GM12878 (cell line): Measurements from ENCODE around the gene ARPC1B. TPM values are rescaled to one million over a fixed set of nuclear protein-coding genes. Genes with fewer than 3 reads are reported as not detected.
A peak's percentile ranks its signal among the peaks of the same experiment; 100 is the strongest.

Source experiments
- ATAC-seq: fragments of 200-7000 bp; cut with Tn5 transposase; 3 replicates; pipeline ENCODE4 v1.9.1; 2020; ENCODE audit warnings: mild to moderate bottlenecking, moderate library complexity
- BruUV-seq: library from RNA; stranded (reverse); fragments of 400-500 nt; replicated peaks from 2 replicates; lab custom pipeline; 2021; lab: Mats Ljungman, UMichigan
- CTCF ChIA-PET: fragments of 300-600 bp; sonication (Branson Sonifier 250); formaldehyde crosslinking; extraction: SDS; loops from one replicate; lab custom pipeline; 2021; ENCODE audit warnings: inconsistent platforms; lab: Yijun Ruan, JAX
- POLR2A ChIA-PET: fragments of 350-600 bp; formaldehyde crosslinking; extraction: SDS; loops from one replicate; lab custom pipeline; 2021; ENCODE audit warnings: inconsistent platforms; lab: Charles Lee
- RAD21 ChIA-PET: fragments of 300-600 bp; sonication (Branson Sonifier 250); formaldehyde crosslinking; loops from one replicate; lab custom pipeline; 2023; ENCODE audit warnings: antibody characterized with exemption; ENCODE audit not compliant: unreplicated experiment; lab: Charles Lee
- SMC1A ChIA-PET: fragments of 300-600 bp; sonication (Branson Sonifier 250); formaldehyde crosslinking; loops from one replicate; lab custom pipeline; 2023; ENCODE audit not compliant: unreplicated experiment, uncharacterized antibody; lab: Charles Lee
- DNase-seq: peaks from one replicate; pipeline ENCODE4 v3.0.0-alpha.2; 2011; ENCODE audit warnings: low read depth, low spot score
- FAIRE-seq: peaks from 3 replicates; lab custom pipeline; 2011; peaks lifted over from hg19 to GRCh38; lab: Jason Lieb, UNC
- H2AFZ ChIP-seq: 2 replicates; pipeline ENCODE4 v1.6.0; 2011; ENCODE audit warnings: low read depth, low read length, control low read depth; ENCODE audit not compliant: control insufficient read depth
- H3K27ac ChIP-seq: 2 replicates; pipeline ENCODE4 v1.5.1; 2011; ENCODE audit warnings: control low read depth; ENCODE audit not compliant: control insufficient read depth, insufficient read depth
- H3K27me3 ChIP-seq, 2 experiments: replicated peaks in 1 of 2; 2 replicates each; pipeline versions ENCODE4 v1.6.0 to v1.6.1; 2011; ENCODE audit warnings: low read length in 1 of 2; ENCODE audit not compliant: control insufficient read depth in 2 of 2, insufficient read depth in 2 of 2
- H3K36me3 ChIP-seq, 2 experiments: 2 replicates each; pipeline ENCODE4 v1.5.1; 2011; ENCODE audit warnings: low read length in 1 of 2; ENCODE audit not compliant: control insufficient read depth in 2 of 2, insufficient read depth in 2 of 2
- H3K4me1 ChIP-seq: 2 replicates; pipeline ENCODE4 v1.6.1; 2011; ENCODE audit warnings: mild to moderate bottlenecking, low read length, moderate library complexity, mixed read lengths; ENCODE audit not compliant: control insufficient read depth, insufficient read depth
- H3K4me2 ChIP-seq: 2 replicates; pipeline ENCODE4 v1.6.0; 2011; ENCODE audit warnings: control low read depth; ENCODE audit not compliant: control insufficient read depth, insufficient read depth
- H3K4me3 ChIP-seq: fragments of 200-600 bp; sonication (generic); 2 replicates; pipeline ENCODE4 v1.5.1; 2016
- H3K79me2 ChIP-seq: 2 replicates; pipeline ENCODE4 v1.6.0; 2011; ENCODE audit warnings: low read length; ENCODE audit not compliant: control insufficient read depth, insufficient read depth
- H3K9ac ChIP-seq: 2 replicates; pipeline ENCODE4 v1.8.0; 2011; ENCODE audit warnings: low read length, control low read depth, mixed read lengths; ENCODE audit not compliant: control insufficient read depth, insufficient read depth
- H3K9me3 ChIP-seq: replicated peaks from 3 replicates; pipeline ENCODE4 v1.5.1; 2011; ENCODE audit warnings: mild to moderate bottlenecking, low read length; ENCODE audit not compliant: control insufficient read depth, insufficient read depth
- H4K20me1 ChIP-seq: 2 replicates; pipeline ENCODE4 v1.6.0; 2011; ENCODE audit not compliant: control insufficient read depth, insufficient read depth
- ASH2L ChIP-seq: fragments of 300-600, 200-600 bp; sonication (generic); IDR thresholded peaks from 2 replicates; pipeline ENCODE4 v1.6.1; 2017; ENCODE audit warnings: low read depth, mild to moderate bottlenecking, borderline replicate concordance
- BCL11A ChIP-seq: IDR thresholded peaks from 2 replicates; pipeline ENCODE4 v1.6.1; 2011; ENCODE audit warnings: low read depth, low read length
- ETV6 ChIP-seq, 2 experiments: fragments of 450-650 bp in 1 of 2; IDR thresholded peaks in 1 of 2; conservative IDR thresholded peaks in 1 of 2; 2 replicates each; pipeline ENCODE4 v1.6.1; 2014; ENCODE audit warnings: antibody characterized with exemption in 1 of 2, borderline replicate concordance in 1 of 2, low read depth in 1 of 2, mild to moderate bottlenecking in 1 of 2, moderate library complexity in 1 of 2
- HDAC6 ChIP-seq: fragments of 200-600 bp; sonication (generic); IDR thresholded peaks from one replicate; pipeline ENCODE4 v1.8.0; 2017; ENCODE audit warnings: antibody characterized with exemption; ENCODE audit not compliant: unreplicated experiment
- IKZF2 ChIP-seq, 2 experiments: fragments of 450-650 bp; IDR thresholded peaks; 2 replicates each; pipeline ENCODE4 v1.6.1; 2017; ENCODE audit warnings: mild to moderate bottlenecking in 2 of 2, moderate library complexity in 2 of 2
- KAT2A ChIP-seq: conservative IDR thresholded peaks from 2 replicates; pipeline ENCODE4 v1.6.1; 2011; ENCODE audit warnings: low read depth, low read length; ENCODE audit not compliant: control insufficient read depth
- NR2C1 ChIP-seq: fragments of 450-650 bp; IDR thresholded peaks from 2 replicates; pipeline ENCODE4 v1.6.1; 2017; ENCODE audit warnings: antibody characterized with exemption, mild to moderate bottlenecking, moderate library complexity
- NR2F1 ChIP-seq: fragments of 450-650 bp; conservative IDR thresholded peaks from 2 replicates; pipeline ENCODE4 v1.6.1; 2017; ENCODE audit warnings: mild to moderate bottlenecking
- RELA ChIP-seq: fragments of 450-650 bp; IDR thresholded peaks from 2 replicates; pipeline ENCODE4 v1.8.0; 2014; ENCODE audit warnings: borderline replicate concordance; ENCODE audit not compliant: partially characterized antibody
- TARDBP ChIP-seq: IDR thresholded peaks from 2 replicates; pipeline ENCODE4 v1.6.1; 2016; ENCODE audit warnings: borderline replicate concordance
- WGBS: methylation state at CpG from one replicate; pipeline ENCODE4 v1.1.6; 2016; ENCODE audit warnings: low lambda C conversion rate; ENCODE audit not compliant: insufficient replicate concordance, insufficient coverage; ENCODE audit errors: missing lambda C conversion rate; 5-methylcytosine and 5-hydroxymethylcytosine counted together
- in situ Hi-C: fragments of 300-500 bp; cut with MboI; formaldehyde crosslinking; loops from 9 replicates; pipeline ENCODE4 v1.14.3; 2018; ENCODE audit warnings: mixed read lengths
- intact Hi-C: fragments of 100-400 bp; cut with micrococcal nuclease; formaldehyde crosslinking; loops from one replicate; pipeline ENCODE4 v1.14.2; 2022; ENCODE audit not compliant: unreplicated experiment
- polyA plus RNA-seq, 11 experiments: library from polyadenylated mRNA; depleted of rRNA in 4 of 11; unstranded in 6 of 11; stranded (reverse) in 5 of 11; fragments of >200 nt; fragmentation: Nextera tagmentation in 4 of 11; fragmentation: Illumina TruSeq in 1 of 11; extraction: Ambion mirVana in 4 of 11; extraction: Trizol in 1 of 11; gene quantifications; 1 replicate in 1 of 11; 2 replicates in 10 of 11; pipeline versions ENCODE4 v1.2.1 to v1.2.3, GENCODE V29; 2011 to 2016; ENCODE audit warnings: inconsistent platforms in 2 of 11, missing spikeins in 2 of 11, low read depth in 1 of 11
- total RNA-seq, 4 experiments: library from RNA; depleted of rRNA in 3 of 4; stranded (reverse); fragments of >200 nt in 3 of 4; fragmentation: Illumina TruSeq in 1 of 4; extraction: Trizol in 1 of 4; gene quantifications; 2 replicates each; pipeline versions ENCODE4 v1.2.1 to v1.2.3, GENCODE V29; 2013 to 2021
- TF ChIP-seq, protein P1 (sequence below): fragments of 450-650 bp; IDR thresholded peaks from 2 replicates; pipeline ENCODE4 v1.6.1; 2018; ENCODE audit warnings: borderline replicate concordance, mild to moderate bottlenecking; ENCODE audit not compliant: partially characterized antibody
- TF ChIP-seq, protein P2 (sequence below): fragments of 450-650 bp; IDR thresholded peaks from 2 replicates; pipeline ENCODE4 v1.6.1; 2014; ENCODE audit warnings: mild to moderate bottlenecking
- TF ChIP-seq, protein P3 (sequence below): fragments of 150-350 bp; IDR thresholded peaks from 2 replicates; pipeline ENCODE4 v1.6.1; 2014; ENCODE audit warnings: mild to moderate bottlenecking, low read depth, low read length
- TF ChIP-seq, protein P4 (sequence below): IDR thresholded peaks from 2 replicates; pipeline ENCODE4 v1.6.1; 2012; ENCODE audit warnings: mild to moderate bottlenecking, low read depth, low read length

The ARPC1B gene
- total and polyA plus RNA-seq, 10 of the 15 experiments (the other 5 are each of a cell fraction or from before 2014, with no cell fraction given), result 14.1 to 762 (median 387) TPM

DNA sequence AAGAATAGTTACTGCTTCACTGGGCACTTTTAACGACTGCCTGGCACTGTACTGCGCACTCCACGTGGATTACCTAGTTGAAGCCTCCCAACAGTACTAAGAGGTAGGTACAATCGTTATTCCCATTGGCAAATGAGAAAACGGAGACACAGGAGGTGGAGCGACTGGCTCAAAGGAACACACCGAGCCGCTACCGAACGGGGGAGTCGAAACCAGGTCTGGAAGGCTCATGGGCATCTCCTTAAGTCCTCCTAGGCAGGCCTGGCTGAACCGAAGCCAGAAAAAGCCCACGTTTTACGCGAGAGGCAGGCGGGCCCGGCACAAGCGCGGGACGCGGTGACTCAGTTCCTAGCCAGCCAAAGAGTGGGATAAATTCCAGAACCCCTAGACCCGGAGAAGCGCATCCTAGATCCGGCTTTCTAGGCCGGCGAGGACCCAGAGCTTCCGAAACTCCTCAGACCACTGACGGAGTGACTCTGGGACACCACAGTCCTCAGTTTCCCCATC, 33.4 kb downstream of the ARPC1B start:
- no peak for FAIRE-seq
- peaks cover 12% of the 10 kb centered on the region for H3K4me1 ChIP-seq
- H3K27me3 ChIP-seq, result no peaks in the 10 kb centered on the region
- peak overlapping the region; percentile 98 for H3K9ac ChIP-seq
- DNase-seq, result no peak
- under 1% methylated on average over 28 of the region's 28 CpGs for WGBS
- intact Hi-C loops (loop anchor here (2.0 to 5.0 kb wide), 2 partner anchors 27 to 36 kb away; partner anchors contain the start of gene ARPC1B), in situ Hi-C loops (no loop called here)
- H3K27ac ChIP-seq, result peak overlapping the region; percentile 99
- BruUV-seq, result no TSS peak
- no peaks in the 10 kb centered on the region for H3K9me3 ChIP-seq
- SMC1A ChIA-PET, result interaction anchor here (1.1 to 3.2 kb wide), 9 partner anchors 8 to 94 kb away, joined by 3 to 20 read pairs (median 4); partner anchors contain the start of gene ARPC1B
- CTCF ChIA-PET, result interaction anchor here (1.1 to 4.6 kb wide), 5 partner anchors 10 to 42 kb away, joined by 3 to 31 read pairs (median 7); no protein-coding TSS in a partner anchor
- ATAC-seq, result peak; percentile 39
- peak overlapping the region; percentile 98 for H2AFZ ChIP-seq
- RAD21 ChIA-PET, result interaction anchor here (0.5 to 2.7 kb wide), 6 partner anchors 28 to 1361 kb away, joined by 3 to 15 read pairs (median 6); partner anchors contain the start of genes CPSF4 and PTCD1
- H3K36me3 ChIP-seq, result peaks cover 5 to 17% of the 10 kb centered on the region in 2 experiments
- H3K4me2 ChIP-seq, result peak overlapping the region; percentile 83
- POLR2A ChIA-PET, result interaction anchor here (0.6 to 4.9 kb wide), 12 partner anchors 9 to 527 kb away, joined by 3 to 51 read pairs (median 6); partner anchors contain the start of genes ARPC1A, ARPC1B, ATP5MF and CPSF4
- H3K79me2 ChIP-seq, result peaks cover 62% of the 10 kb centered on the region
- H3K4me3 ChIP-seq, result peak overlapping the region; percentile 100
- no peaks in the 10 kb centered on the region for H4K20me1 ChIP-seq
- no peak for TF ChIP-seq BCL11A
- TF ChIP-seq, protein P1, sequence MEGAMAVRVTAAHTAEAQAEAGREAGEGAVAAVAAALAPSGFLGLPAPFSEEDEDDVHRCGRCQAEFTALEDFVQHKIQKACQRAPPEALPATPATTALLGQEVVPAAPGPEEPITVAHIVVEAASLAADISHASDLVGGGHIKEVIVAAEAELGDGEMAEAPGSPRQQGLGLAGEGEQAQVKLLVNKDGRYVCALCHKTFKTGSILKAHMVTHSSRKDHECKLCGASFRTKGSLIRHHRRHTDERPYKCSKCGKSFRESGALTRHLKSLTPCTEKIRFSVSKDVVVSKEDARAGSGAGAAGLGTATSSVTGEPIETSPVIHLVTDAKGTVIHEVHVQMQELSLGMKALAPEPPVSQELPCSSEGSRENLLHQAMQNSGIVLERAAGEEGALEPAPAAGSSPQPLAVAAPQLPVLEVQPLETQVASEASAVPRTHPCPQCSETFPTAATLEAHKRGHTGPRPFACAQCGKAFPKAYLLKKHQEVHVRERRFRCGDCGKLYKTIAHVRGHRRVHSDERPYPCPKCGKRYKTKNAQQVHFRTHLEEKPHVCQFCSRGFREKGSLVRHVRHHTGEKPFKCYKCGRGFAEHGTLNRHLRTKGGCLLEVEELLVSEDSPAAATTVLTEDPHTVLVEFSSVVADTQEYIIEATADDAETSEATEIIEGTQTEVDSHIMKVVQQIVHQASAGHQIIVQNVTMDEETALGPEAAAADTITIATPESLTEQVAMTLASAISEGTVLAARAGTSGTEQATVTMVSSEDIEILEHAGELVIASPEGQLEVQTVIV, result no peak
- TF ChIP-seq NR2C1, result no peak
- TF ChIP-seq TARDBP, result no peak
- no peak for TF ChIP-seq HDAC6
- TF ChIP-seq RELA, result no peak
- TF ChIP-seq ASH2L, result no peak
- TF ChIP-seq NR2F1, result no peak
- TF ChIP-seq, protein P2, sequence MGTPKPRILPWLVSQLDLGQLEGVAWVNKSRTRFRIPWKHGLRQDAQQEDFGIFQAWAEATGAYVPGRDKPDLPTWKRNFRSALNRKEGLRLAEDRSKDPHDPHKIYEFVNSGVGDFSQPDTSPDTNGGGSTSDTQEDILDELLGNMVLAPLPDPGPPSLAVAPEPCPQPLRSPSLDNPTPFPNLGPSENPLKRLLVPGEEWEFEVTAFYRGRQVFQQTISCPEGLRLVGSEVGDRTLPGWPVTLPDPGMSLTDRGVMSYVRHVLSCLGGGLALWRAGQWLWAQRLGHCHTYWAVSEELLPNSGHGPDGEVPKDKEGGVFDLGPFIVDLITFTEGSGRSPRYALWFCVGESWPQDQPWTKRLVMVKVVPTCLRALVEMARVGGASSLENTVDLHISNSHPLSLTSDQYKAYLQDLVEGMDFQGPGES, result no peak
- TF ChIP-seq, protein P3, sequence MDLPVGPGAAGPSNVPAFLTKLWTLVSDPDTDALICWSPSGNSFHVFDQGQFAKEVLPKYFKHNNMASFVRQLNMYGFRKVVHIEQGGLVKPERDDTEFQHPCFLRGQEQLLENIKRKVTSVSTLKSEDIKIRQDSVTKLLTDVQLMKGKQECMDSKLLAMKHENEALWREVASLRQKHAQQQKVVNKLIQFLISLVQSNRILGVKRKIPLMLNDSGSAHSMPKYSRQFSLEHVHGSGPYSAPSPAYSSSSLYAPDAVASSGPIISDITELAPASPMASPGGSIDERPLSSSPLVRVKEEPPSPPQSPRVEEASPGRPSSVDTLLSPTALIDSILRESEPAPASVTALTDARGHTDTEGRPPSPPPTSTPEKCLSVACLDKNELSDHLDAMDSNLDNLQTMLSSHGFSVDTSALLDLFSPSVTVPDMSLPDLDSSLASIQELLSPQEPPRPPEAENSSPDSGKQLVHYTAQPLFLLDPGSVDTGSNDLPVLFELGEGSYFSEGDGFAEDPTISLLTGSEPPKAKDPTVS, result no peak
- TF ChIP-seq ETV6 (conservative IDR thresholded peaks at IDR 0.05 in 1 of 2, IDR thresholded peaks at IDR 0.05 in 1 of 2; ENCODE audit: borderline replicate concordance in 1 of 2, low read depth in 1 of 2), result no peak
- TF ChIP-seq, protein P4, sequence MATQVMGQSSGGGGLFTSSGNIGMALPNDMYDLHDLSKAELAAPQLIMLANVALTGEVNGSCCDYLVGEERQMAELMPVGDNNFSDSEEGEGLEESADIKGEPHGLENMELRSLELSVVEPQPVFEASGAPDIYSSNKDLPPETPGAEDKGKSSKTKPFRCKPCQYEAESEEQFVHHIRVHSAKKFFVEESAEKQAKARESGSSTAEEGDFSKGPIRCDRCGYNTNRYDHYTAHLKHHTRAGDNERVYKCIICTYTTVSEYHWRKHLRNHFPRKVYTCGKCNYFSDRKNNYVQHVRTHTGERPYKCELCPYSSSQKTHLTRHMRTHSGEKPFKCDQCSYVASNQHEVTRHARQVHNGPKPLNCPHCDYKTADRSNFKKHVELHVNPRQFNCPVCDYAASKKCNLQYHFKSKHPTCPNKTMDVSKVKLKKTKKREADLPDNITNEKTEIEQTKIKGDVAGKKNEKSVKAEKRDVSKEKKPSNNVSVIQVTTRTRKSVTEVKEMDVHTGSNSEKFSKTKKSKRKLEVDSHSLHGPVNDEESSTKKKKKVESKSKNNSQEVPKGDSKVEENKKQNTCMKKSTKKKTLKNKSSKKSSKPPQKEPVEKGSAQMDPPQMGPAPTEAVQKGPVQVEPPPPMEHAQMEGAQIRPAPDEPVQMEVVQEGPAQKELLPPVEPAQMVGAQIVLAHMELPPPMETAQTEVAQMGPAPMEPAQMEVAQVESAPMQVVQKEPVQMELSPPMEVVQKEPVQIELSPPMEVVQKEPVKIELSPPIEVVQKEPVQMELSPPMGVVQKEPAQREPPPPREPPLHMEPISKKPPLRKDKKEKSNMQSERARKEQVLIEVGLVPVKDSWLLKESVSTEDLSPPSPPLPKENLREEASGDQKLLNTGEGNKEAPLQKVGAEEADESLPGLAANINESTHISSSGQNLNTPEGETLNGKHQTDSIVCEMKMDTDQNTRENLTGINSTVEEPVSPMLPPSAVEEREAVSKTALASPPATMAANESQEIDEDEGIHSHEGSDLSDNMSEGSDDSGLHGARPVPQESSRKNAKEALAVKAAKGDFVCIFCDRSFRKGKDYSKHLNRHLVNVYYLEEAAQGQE, result no peak
- no peak for TF ChIP-seq KAT2A
- 0 out of 4 replicates have a peak, but pooled peaks of 1 of the 2 experiments have one; percentile 2 for TF ChIP-seq IKZF2 (IDR thresholded peaks at IDR 0.05)
